ENCODE results near the gene ECT2.

DNA sequence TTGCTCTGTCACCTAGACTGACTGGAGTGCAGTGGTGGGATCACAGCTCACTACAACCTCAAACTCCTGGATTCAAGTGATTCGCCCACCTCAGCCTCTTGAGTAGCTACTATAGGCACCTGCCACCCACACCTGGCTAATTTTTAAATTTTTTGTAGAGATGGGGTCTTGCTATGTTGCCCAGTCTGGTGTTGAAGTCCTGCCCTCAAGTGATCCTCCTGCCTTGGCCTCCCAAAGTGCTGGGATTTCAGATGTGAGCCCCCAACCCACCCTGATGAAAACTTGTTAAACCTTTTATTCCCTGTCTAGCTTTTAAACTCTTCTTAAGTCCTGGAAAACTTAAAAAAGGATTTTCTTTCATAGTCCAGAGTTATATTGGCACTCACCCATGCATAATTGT is 2.6 kb downstream of the ECT2 start:
- TF ChIP-seq BACH2 (CRISPR knock-in tag; IDR thresholded peaks at IDR 0.05; ENCODE audit: borderline replicate concordance) = no peak
- TF ChIP-seq ARNTL (CRISPR knock-in tag; IDR thresholded peaks at IDR 0.05; ENCODE audit: borderline replicate concordance, low read depth) = no peak
- TF ChIP-seq TCF4 (CRISPR knock-in tag; IDR thresholded peaks at IDR 0.05; ENCODE audit: borderline replicate concordance) = no peak
- no peak for TF ChIP-seq ZC3H10 (CRISPR knock-in tag; IDR thresholded peaks at IDR 0.05)
- TF ChIP-seq ZFP3 (CRISPR knock-in tag; IDR thresholded peaks at IDR 0.05) = no peak
- TF ChIP-seq PPARA (CRISPR knock-in tag; IDR thresholded peaks at IDR 0.05; ENCODE audit: borderline replicate concordance) = no peak
- TF ChIP-seq, protein P1, sequence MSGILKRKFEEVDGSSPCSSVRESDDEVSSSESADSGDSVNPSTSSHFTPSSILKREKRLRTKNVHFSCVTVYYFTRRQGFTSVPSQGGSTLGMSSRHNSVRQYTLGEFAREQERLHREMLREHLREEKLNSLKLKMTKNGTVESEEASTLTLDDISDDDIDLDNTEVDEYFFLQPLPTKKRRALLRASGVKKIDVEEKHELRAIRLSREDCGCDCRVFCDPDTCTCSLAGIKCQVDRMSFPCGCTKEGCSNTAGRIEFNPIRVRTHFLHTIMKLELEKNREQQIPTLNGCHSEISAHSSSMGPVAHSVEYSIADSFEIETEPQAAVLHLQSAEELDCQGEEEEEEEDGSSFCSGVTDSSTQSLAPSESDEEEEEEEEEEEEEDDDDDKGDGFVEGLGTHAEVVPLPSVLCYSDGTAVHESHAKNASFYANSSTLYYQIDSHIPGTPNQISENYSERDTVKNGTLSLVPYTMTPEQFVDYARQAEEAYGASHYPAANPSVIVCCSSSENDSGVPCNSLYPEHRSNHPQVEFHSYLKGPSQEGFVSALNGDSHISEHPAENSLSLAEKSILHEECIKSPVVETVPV (CRISPR knock-in tag; IDR thresholded peaks at IDR 0.05) = no peak
- TF ChIP-seq ESRRG (CRISPR knock-in tag; IDR thresholded peaks at IDR 0.05) = no peak
- TF ChIP-seq, protein P2, sequence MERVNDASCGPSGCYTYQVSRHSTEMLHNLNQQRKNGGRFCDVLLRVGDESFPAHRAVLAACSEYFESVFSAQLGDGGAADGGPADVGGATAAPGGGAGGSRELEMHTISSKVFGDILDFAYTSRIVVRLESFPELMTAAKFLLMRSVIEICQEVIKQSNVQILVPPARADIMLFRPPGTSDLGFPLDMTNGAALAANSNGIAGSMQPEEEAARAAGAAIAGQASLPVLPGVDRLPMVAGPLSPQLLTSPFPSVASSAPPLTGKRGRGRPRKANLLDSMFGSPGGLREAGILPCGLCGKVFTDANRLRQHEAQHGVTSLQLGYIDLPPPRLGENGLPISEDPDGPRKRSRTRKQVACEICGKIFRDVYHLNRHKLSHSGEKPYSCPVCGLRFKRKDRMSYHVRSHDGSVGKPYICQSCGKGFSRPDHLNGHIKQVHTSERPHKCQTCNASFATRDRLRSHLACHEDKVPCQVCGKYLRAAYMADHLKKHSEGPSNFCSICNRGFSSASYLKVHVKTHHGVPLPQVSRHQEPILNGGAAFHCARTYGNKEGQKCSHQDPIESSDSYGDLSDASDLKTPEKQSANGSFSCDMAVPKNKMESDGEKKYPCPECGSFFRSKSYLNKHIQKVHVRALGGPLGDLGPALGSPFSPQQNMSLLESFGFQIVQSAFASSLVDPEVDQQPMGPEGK (CRISPR knock-in tag; IDR thresholded peaks at IDR 0.05; ENCODE audit: borderline replicate concordance) = no peak
- TF ChIP-seq ZNF70 (CRISPR knock-in tag; IDR thresholded peaks at IDR 0.05) = no peak
- no peak for TF ChIP-seq GLIS3 (CRISPR knock-in tag; IDR thresholded peaks at IDR 0.05)
- no peak for TF ChIP-seq OSR1 (CRISPR knock-in tag; IDR thresholded peaks at IDR 0.05)
- TF ChIP-seq, protein P3, sequence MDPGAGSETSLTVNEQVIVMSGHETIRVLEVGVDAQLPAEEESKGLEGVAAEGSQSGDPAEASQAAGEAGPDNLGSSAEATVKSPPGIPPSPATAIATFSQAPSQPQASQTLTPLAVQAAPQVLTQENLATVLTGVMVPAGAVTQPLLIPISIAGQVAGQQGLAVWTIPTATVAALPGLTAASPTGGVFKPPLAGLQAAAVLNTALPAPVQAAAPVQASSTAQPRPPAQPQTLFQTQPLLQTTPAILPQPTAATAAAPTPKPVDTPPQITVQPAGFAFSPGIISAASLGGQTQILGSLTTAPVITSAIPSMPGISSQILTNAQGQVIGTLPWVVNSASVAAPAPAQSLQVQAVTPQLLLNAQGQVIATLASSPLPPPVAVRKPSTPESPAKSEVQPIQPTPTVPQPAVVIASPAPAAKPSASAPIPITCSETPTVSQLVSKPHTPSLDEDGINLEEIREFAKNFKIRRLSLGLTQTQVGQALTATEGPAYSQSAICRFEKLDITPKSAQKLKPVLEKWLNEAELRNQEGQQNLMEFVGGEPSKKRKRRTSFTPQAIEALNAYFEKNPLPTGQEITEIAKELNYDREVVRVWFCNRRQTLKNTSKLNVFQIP (CRISPR knock-in tag; IDR thresholded peaks at IDR 0.05; ENCODE audit: borderline replicate concordance, low read depth) = no peak
